Kidney epithelial cell (primary cell): ENCODE data around the gene TRIM37. TPM values are rescaled to one million over a fixed set of nuclear protein-coding genes. Genes with fewer than 3 reads are reported as not detected.

ENCODE experiments used
- DNase-seq: peaks from one replicate; pipeline ENCODE4 v3.0.0-alpha.2; 2010; ENCODE audit warnings: low read depth
- H3K27me3 ChIP-seq: 2 replicates; pipeline ENCODE4 v1.6.0; 2011; ENCODE audit warnings: low read length; ENCODE audit not compliant: control insufficient read depth, insufficient read depth
- H3K36me3 ChIP-seq: 2 replicates; pipeline ENCODE4 v1.5.1; 2011; ENCODE audit warnings: low read length; ENCODE audit not compliant: control insufficient read depth, insufficient read depth
- H3K4me3 ChIP-seq: 2 replicates; pipeline ENCODE4 v1.5.1; 2011; ENCODE audit warnings: low read depth, mild to moderate bottlenecking, control low read depth, low read length
- CTCF ChIP-seq: IDR thresholded peaks from 2 replicates; pipeline ENCODE4 v1.5.1; 2011; ENCODE audit warnings: mild to moderate bottlenecking, moderate library complexity, low read length, control low read depth, inconsistent platforms; ENCODE audit not compliant: insufficient read depth, poor library complexity, severe bottlenecking
- total RNA-seq: library from RNA; depleted of rRNA; stranded (reverse); fragments of >200 nt; gene quantifications from 2 replicates; pipeline ENCODE4 v1.2.3, GENCODE V29; 2015

Gene TRIM37
- total RNA-seq, 1 donor from 2014 or later, result 30.2 TPM

- no peak overlapping the region for H3K4me3 ChIP-seq
- no peak for DNase-seq
- no peak for TF ChIP-seq CTCF
- no peaks in the 10 kb centered on the region for H3K27me3 ChIP-seq
- H3K36me3 ChIP-seq, result no peaks in the 10 kb centered on the region
Observed at GRCh38 chr17:58970609-58971450, 135.8 kb downstream of the TRIM37 start.

DNA sequence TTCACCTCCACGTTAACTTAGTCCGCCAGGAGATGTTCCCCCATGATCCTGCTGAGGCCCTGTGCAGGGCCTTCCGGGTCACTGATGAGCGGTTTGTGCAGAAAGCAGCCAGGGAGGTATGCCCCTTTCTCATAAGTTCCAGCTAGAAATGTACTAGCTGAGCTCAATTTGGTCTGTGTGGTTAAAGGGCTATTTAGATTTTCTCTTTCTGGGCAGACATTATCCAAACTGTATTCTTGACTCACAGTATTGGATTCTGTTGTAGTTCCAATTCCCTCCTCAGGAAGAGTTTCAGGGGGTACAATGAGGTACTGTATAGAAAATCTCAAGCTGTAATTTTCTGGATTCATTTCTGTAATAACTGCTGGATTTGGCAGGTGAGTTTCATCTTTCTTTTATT lies 137.1 kb downstream of the TRIM37 start:
- Histone ChIP-seq H3K4me3 (no peak overlapping the region), H3K36me3 (no peaks in the 10 kb centered on the region), H3K27me3 (no peaks in the 10 kb centered on the region)
- DNase-seq, result no peak
- no peak for TF ChIP-seq CTCF

GRCh38 chr17:58969156-58969555 lies 137.5 kb downstream of the TRIM37 start:
- DNase-seq, result no peak

DNA sequence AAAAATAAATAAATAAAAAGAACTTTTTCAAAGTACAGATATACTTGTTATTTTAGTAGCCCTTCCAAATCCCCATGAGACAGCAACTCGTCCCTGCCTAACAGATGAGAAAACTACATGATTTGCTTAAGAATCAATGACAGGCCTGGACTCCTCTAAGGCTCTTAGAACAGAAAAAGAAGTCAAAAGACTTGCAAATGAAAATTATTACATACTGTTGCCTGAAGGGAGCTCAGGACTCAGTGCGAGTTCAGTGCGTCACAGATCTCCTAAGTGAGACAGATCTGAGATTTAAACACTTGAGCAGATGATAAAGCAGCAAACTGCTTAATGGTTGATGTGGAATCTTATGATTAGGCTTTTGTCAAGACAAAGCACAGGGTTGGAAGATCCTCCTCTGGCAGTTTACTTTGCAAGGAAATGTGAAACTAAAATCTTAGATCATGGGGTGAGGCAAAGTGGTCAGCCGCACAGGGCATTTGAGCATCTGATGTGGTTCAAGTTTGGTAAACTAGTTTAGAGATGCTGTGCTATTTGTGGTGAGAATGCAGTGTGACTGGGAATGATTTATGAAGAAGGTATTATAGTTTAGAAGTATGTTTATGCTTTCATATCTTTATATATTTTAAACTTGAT lies 138.1 kb downstream of the TRIM37 start:
- no peaks in the 10 kb centered on the region for H3K27me3 ChIP-seq
- no peak overlapping the region for H3K4me3 ChIP-seq
- TF ChIP-seq CTCF, result no peak
- no peak for DNase-seq
- H3K36me3 ChIP-seq, result no peaks in the 10 kb centered on the region

More at GRCh38 chr17:58969156-58969555, 137.5 kb downstream of the TRIM37 start:
- Histone ChIP-seq H3K36me3 (no peaks in the 10 kb centered on the region), H3K4me3 (no peak overlapping the region), H3K27me3 (no peaks in the 10 kb centered on the region)
- TF ChIP-seq CTCF, result no peak

DNA sequence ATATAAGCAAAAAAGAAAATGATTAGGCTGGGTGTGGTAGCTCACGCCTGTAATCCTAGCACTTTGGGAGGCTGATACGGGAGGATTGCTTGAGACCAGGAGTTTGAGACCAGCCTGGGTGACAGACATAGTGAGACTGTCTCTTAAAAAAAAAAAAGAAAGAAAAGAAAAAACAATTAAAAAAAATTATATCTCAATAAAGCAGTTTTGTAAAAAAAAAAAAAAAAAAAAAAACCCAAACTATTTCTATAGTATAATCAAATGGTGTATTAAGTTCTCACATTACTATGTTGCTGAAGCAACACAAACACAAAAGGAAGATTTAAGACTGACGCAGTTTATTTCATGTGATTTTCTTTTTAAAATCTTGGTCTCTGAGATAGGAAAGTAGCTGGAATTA lies 140.5 kb downstream of the TRIM37 start:
- H3K4me3 ChIP-seq, result no peak overlapping the region
- no peak for DNase-seq
- TF ChIP-seq CTCF, result no peak

More for the DNA sequence above, 140.5 kb downstream of the TRIM37 start:
- no peaks in the 10 kb centered on the region for H3K36me3 ChIP-seq
- H3K27me3 ChIP-seq, result no peaks in the 10 kb centered on the region
